Stomach smooth muscle (tissue), 2 donors: ENCODE results near the gene NPSR1.
"Not testable (repeated sequence)": the region's sequence is repeated elsewhere in the genome, so short reads cannot be mapped to it uniquely, and the experiment has no call there.

Experiments used
- H3K27ac ChIP-seq: one replicate; pipeline ENCODE4 v1.7.0; 2013; ENCODE audit warnings: mild to moderate bottlenecking, low read length, inconsistent platforms
- H3K27me3 ChIP-seq, 2 donors: one replicate each; pipeline ENCODE4 v1.7.0; 2013; ENCODE audit warnings: low read length in 2 of 2; ENCODE audit not compliant: insufficient read depth in 2 of 2, control insufficient read depth in 1 of 2
- H3K36me3 ChIP-seq, 2 donors: one replicate each; pipeline ENCODE4 v1.7.0; 2013; ENCODE audit warnings: low read length in 2 of 2; ENCODE audit not compliant: control insufficient read depth in 2 of 2, insufficient read depth in 2 of 2
- H3K4me1 ChIP-seq: one replicate; pipeline ENCODE4 v1.7.0; 2013; ENCODE audit warnings: low read length; ENCODE audit not compliant: control insufficient read depth, insufficient read depth
- H3K4me3 ChIP-seq, 2 donors: one replicate each; pipeline ENCODE4 v1.7.0; 2013; ENCODE audit warnings: low read length in 2 of 2
- H3K9ac ChIP-seq, 2 donors: one replicate each; pipeline ENCODE4 v1.7.0; 2013; ENCODE audit warnings: low read length in 2 of 2, mild to moderate bottlenecking in 1 of 2
- H3K9me3 ChIP-seq, 2 donors: one replicate each; pipeline ENCODE4 v1.7.0; 2013; ENCODE audit warnings: low read length in 2 of 2; ENCODE audit not compliant: control insufficient read depth in 2 of 2
- donor health status: healthy.
- donor health status: Pancreatic carcinoma.

The NPSR1 gene

GRCh38 chr7:34657632-34658268 is at the start of gene NPSR1:
Gene NPSR1, plus strand, starts transcription at chr7:34658218. Its CDS starts 195 bp downstream, at chr7:34658413.
- Histone ChIP-seq H3K9me3 (no peaks in the 10 kb centered on the region), H3K27ac (no peak within 1 kb of the TSS), H3K36me3 (no peaks in the 10 kb centered on the region), H3K4me3 (no peak within 1 kb of the TSS), H3K27me3 (peaks cover 0 to 2% of the 10 kb centered on the region in 2 donors), H3K4me1 (peaks cover 2% of the 10 kb centered on the region), H3K9ac (no peak within 1 kb of the TSS)

DNA sequence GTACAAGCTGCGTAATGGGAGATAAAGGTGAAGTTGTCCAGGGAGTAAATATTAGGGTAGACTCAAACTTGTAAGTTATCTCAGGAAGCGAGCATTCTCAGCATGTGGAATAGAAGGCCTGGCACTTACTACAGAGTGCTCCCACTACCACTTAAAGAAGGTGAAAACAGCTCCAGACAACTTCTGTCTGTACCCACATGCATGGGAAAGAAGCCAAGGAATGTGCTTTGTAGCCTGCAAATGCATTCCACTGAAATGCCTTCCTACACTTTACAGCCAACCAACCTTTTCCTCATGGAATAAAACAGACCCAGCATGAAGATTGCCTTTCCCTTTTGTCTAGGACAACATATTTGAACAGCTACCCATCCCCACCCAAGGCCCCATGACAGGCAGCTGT is 45.4 kb upstream of the NPSR1 start:
- no peaks in the 10 kb centered on the region for H3K36me3 ChIP-seq
- no peak overlapping the region for H3K9ac ChIP-seq
- H3K4me1 ChIP-seq, result no peaks in the 10 kb centered on the region
- no peak overlapping the region for H3K27ac ChIP-seq
- H3K4me3 ChIP-seq, result no peak overlapping the region
- no peaks in the 10 kb centered on the region for H3K27me3 ChIP-seq
- no peaks in the 10 kb centered on the region for H3K9me3 ChIP-seq

GRCh38 chr7:34620425-34620824 is 37.6 kb upstream of the NPSR1 start:
- Histone ChIP-seq H3K27me3 (no peaks in the 10 kb centered on the region), H3K36me3 (no peaks in the 10 kb centered on the region), H3K9me3 (no peaks in the 10 kb centered on the region), H3K4me1 (no peaks in the 10 kb centered on the region), H3K9ac (no peak overlapping the region), H3K4me3 (no peak overlapping the region), H3K27ac (no peak overlapping the region)

- H3K9me3 ChIP-seq, result no peaks in the 10 kb centered on the region
- no peak overlapping the region for H3K9ac ChIP-seq
- no peaks in the 10 kb centered on the region for H3K4me1 ChIP-seq
- no peak overlapping the region for H3K4me3 ChIP-seq
- H3K36me3 ChIP-seq, result no peaks in the 10 kb centered on the region
- no peaks in the 10 kb centered on the region for H3K27me3 ChIP-seq
- H3K27ac ChIP-seq, result no peak overlapping the region
Measured at GRCh38 chr7:34622182-34622581, 35.8 kb upstream of the NPSR1 start.

DNA sequence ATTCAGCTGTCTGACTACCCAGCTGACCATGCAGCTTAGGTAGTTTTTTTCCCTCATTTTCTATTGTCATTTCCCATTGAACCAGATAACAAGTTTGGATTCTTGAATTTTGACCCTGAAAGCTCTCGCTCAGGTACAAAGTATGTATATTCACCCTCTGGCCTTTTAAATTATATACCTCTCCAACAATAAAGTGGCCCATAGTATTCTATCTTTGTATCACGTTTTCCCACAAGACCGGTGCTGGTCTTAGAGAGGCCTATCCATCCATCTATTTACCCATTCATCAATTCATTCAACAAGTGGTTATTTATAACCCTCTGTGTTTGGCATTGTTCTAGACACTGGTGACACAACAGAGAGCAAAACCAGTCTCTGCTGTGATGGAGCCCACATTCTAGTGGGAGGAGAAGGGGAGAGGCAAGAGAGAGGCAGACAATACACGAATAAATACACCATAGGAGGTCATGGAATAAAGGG is 35.2 kb upstream of the NPSR1 start:
- H3K27ac ChIP-seq, result no peak overlapping the region
- no peaks in the 10 kb centered on the region for H3K36me3 ChIP-seq
- H3K9me3 ChIP-seq, result no peaks in the 10 kb centered on the region
- H3K27me3 ChIP-seq, result no peaks in the 10 kb centered on the region
- H3K4me3 ChIP-seq, result no peak overlapping the region
- no peaks in the 10 kb centered on the region for H3K4me1 ChIP-seq
- no peak overlapping the region for H3K9ac ChIP-seq

GRCh38 chr7:34628618-34629017 is 29.4 kb upstream of the NPSR1 start:
- not testable (repeated sequence) for H3K36me3 ChIP-seq, H3K4me3 ChIP-seq, H3K9me3 ChIP-seq, H3K27me3 ChIP-seq, H3K9ac ChIP-seq, H3K4me1 ChIP-seq, H3K27ac ChIP-seq

DNA sequence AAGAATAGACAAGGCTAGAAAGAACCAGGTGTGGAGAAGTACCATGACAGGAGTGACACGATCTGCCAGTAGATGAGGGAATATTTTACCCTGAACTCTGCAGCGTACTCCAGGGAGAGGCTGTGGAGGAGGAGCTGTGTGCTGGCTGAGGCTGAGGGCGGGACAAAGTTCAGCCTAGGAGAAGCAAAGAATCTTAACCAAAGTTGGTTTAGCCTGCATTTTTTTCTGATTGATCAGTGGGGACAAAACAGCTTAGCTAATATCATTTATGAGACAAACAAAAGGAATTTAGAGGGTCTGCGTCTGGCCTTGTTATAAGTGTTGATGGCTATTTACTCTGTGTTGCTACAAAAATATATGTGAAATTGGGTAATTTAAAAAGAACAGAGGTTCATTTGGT is 5.2 kb upstream of the NPSR1 start:
- Histone ChIP-seq H3K4me3 (no peak overlapping the region), H3K9ac (no peak overlapping the region), H3K9me3 (no peaks in the 10 kb centered on the region), H3K27me3 (no peaks in the 10 kb centered on the region), H3K27ac (no peak overlapping the region), H3K4me1 (peaks cover 2% of the 10 kb centered on the region), H3K36me3 (no peaks in the 10 kb centered on the region)

GRCh38 chr7:34653787-34654186 is 4.2 kb upstream of the NPSR1 start:
- H3K27me3 ChIP-seq, result no peaks in the 10 kb centered on the region
- H3K9ac ChIP-seq, result no peak overlapping the region
- H3K36me3 ChIP-seq, result no peaks in the 10 kb centered on the region
- H3K9me3 ChIP-seq, result no peaks in the 10 kb centered on the region
- no peak overlapping the region for H3K4me3 ChIP-seq
- H3K27ac ChIP-seq, result no peak overlapping the region
- H3K4me1 ChIP-seq, result peaks cover 2% of the 10 kb centered on the region

DNA sequence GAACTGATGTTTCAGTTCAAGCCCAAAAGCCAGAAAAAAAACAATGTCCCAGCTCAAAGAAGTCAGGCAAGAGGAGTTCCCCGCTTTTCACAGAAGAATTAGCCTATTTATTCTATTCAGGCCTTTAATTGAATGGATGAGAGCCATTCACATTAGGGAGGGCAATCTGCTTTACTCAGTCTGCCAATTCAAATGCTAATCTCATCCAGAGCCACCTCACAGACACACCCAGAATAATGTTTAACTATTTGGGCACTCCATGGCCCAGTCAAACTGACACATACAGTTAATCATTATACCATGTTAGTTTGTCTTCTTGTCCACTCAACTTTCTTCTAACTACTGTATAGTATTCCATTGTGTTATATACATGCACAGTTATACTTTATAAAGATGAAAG is 2.6 kb upstream of the NPSR1 start:
- H3K4me1 ChIP-seq, result peaks cover 2% of the 10 kb centered on the region
- H3K36me3 ChIP-seq, result no peaks in the 10 kb centered on the region

DNA sequence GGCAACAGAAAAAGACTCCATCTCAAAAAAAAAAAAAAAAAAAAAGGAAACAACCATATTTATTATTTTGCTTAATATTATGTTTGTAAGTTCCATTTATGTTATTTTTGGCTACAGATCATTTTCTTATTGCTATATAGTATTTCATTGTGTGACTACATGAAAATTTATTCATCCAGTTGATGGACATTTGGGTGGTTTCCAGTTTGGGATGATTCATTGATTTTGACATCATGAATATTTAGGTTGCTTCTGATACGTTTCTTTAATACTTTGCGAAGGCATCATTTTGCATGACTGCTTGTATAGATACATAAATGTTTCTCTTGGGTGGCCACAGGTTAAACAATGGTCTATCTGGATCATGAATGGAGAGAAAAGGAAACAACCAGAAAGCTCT is 2.0 kb upstream of the NPSR1 start:
- H3K27me3 ChIP-seq, result peaks cover 0 to under 1% of the 10 kb centered on the region in 2 donors
- no peaks in the 10 kb centered on the region for H3K36me3 ChIP-seq
- H3K4me3 ChIP-seq, result no peak overlapping the region
- H3K9ac ChIP-seq, result no peak overlapping the region
- peaks cover 2% of the 10 kb centered on the region for H3K4me1 ChIP-seq
- no peak overlapping the region for H3K27ac ChIP-seq
- no peaks in the 10 kb centered on the region for H3K9me3 ChIP-seq

More for the DNA sequence above, 2.6 kb upstream of the NPSR1 start:
- H3K27me3 ChIP-seq, result no peaks in the 10 kb centered on the region
- H3K4me3 ChIP-seq, result no peak overlapping the region
- no peak overlapping the region for H3K9ac ChIP-seq
- H3K9me3 ChIP-seq, result no peaks in the 10 kb centered on the region
- H3K27ac ChIP-seq, result no peak overlapping the region

DNA sequence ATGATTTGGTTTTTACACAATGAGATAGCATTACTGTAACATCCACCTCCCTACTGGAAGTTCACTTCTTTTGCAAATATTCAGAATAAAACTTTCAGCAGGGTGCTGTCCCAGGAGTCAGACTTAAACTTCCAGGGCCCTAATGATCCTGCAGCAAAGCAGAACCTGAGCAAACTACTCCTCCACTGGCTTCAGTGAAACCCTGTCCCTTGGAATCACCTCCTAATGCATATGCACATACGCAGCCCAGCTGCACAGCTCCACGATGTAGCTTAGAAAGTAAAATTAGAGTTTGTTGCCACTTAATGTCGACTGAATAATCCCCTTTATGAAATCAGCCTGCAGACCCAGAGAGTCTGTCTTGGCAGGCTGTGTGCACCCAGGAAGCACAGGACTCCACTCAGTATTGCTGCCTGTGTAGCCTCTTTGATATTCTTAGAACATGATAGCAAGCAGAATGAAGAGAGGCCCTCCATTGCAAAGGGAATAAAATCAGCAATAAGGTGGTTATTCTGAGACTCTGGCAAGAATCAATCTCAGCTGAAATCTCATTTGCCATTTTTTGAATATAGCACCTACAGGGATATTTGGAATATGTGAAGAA is 1.6 kb downstream of the NPSR1 start:
- Histone ChIP-seq H3K4me1 (no peaks in the 10 kb centered on the region), H3K27me3 (peaks cover 0 to 2% of the 10 kb centered on the region in 2 donors)

More for the DNA sequence above, 1.6 kb downstream of the NPSR1 start:
- no peaks in the 10 kb centered on the region for H3K9me3 ChIP-seq
- H3K9ac ChIP-seq, result no peak overlapping the region
- H3K36me3 ChIP-seq, result no peaks in the 10 kb centered on the region
- no peak overlapping the region for H3K27ac ChIP-seq
- H3K4me3 ChIP-seq, result no peak overlapping the region
